ENCODE results near the gene PSD4.

The PSD4 gene

DNA sequence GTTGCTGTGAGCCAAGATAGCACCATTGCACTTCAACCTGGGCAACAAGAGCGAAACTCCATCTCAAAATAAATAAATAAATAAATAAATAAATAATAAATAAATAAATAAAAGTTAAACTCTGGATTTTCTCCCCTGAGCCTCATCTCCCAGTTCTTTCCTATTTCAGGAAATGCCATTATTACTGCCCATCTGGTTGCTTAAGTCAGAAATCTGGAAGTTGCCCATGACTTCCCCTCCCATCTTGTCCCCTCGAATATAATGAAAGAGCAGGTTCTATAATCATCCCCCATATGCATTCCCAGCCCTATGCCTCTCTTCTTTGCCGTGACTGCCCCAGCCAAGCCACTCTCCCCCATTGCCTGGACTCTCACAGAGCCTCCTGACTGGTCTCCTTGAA, 4.2 kb upstream of the PSD4 start:
- DNase-seq (ENCODE audit: low read depth in 2 of 2): no peak

DNA sequence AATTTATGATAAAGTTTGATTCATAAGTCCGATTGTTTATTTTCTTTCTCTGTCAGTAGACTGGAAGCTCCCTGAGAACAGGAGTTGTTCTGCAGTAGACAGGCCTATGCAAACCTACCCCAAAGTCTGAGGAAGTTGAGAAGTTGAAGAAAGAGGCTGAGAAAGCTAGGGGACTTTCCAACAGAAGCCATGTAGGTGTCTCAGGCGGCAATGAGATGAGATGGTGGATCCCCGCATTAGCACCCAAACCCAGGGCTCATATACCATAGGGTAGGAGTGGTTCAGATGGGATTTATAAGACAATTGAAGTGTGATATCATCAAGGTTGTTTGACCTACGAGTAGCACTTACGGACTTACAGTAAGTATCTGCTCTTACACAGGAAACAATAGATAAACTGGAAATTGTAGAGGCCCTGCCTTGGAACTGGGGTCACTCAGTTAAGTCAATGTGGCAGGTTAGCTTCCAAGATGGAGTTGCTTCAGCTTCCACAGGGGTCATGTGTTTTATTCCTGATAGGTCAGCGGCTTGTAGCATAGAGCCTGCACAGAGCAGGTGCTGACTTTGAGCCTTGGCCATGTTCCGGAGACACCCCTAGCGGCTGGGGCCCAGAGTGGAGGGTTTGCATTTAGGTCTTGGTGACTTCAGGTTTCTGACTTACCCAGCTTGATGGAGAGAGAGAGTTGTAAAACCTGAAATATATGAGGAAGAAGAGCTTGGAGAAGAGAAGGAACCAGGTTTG, 2.3 kb upstream of the PSD4 start:
- H3K4me3 ChIP-seq (replicated peaks in 1 of 2; ENCODE audit: low read depth in 2 of 2, low read length in 2 of 2): no peak overlapping the region
- DNase-seq (ENCODE audit: low read depth in 2 of 2): no peak
- TF ChIP-seq, protein P1, sequence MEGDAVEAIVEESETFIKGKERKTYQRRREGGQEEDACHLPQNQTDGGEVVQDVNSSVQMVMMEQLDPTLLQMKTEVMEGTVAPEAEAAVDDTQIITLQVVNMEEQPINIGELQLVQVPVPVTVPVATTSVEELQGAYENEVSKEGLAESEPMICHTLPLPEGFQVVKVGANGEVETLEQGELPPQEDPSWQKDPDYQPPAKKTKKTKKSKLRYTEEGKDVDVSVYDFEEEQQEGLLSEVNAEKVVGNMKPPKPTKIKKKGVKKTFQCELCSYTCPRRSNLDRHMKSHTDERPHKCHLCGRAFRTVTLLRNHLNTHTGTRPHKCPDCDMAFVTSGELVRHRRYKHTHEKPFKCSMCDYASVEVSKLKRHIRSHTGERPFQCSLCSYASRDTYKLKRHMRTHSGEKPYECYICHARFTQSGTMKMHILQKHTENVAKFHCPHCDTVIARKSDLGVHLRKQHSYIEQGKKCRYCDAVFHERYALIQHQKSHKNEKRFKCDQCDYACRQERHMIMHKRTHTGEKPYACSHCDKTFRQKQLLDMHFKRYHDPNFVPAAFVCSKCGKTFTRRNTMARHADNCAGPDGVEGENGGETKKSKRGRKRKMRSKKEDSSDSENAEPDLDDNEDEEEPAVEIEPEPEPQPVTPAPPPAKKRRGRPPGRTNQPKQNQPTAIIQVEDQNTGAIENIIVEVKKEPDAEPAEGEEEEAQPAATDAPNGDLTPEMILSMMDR (IDR thresholded peaks at IDR 0.05; ENCODE audit: low read depth, low read length): no peak

More for the DNA sequence above, 4.2 kb upstream of the PSD4 start:
- TF ChIP-seq, protein P1 (IDR thresholded peaks at IDR 0.05; ENCODE audit: low read depth, low read length): no peak
- H3K4me3 ChIP-seq (replicated peaks in 1 of 2; ENCODE audit: low read depth in 2 of 2, low read length in 2 of 2): no peak overlapping the region

DNA sequence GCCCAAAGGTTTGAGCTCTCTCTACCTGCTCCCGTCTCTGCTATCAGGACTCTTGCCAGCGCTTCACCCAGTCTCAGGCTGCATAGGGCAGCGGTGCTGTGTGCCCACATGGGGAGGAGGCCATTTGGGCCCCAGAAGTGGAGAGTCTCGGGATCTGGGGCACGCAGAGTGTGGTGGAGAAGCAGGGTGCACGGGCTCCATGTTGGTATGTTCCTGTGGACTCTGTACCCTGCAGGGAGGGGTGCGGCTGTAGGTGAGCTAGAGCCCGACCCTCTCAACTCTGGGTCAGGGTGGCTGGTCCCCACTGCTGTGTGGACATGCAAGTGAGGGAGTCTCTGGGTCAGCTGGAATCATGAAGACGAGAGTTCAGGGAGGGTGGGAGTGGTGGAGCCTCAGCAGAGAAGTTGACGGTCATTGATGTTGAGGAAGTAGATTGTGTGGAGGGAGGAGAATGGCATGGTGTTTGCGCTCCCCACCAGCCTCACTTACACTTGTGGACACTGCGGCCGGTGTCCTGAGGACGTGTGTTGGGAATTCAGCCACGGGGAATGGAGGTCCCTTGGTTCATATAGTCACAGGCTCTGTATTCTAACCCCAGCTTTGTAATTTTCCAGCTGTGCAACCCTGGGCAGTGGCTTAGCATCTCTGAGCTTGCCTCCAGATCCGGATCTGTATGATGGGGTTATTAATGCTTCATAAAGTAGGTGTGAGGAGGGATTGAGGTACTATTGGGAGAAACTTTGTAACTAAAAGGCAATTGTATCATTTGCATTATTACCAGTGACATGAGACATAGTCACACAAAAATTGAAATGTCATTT, 840 bp upstream of the PSD4 start:
- no peak overlapping the region for H3K4me3 ChIP-seq (replicated peaks in 1 of 2; ENCODE audit: low read depth in 2 of 2, low read length in 2 of 2)
- no peak for DNase-seq (ENCODE audit: low read depth in 2 of 2)
- TF ChIP-seq, protein P1 (IDR thresholded peaks at IDR 0.05; ENCODE audit: low read depth, low read length): no peak

DNA sequence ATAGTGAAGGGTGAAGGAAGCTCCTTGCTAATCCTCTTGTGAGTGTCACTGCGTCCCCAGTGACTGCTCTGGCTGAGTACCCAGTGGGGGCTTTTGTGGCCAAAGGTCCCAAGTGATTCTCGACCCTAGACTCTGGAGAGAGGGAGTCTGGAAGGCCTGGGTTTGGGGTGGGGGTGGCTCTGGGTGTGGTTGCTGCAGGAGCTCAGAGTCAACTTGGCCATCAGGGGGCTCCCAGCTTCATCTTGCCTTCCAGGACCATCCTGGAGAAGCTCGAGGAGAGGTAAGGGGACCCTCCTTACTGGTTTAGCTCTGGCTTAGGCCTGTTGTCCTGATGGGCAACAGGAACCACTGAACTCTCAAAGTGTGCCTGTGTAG, 592 bp downstream of the PSD4 start:
- TF ChIP-seq, protein P1 (IDR thresholded peaks at IDR 0.05; ENCODE audit: low read depth, low read length): no peak
- no peak overlapping the region for H3K4me3 ChIP-seq (replicated peaks in 1 of 2; ENCODE audit: low read depth in 2 of 2, low read length in 2 of 2)
- DNase-seq (ENCODE audit: low read depth in 2 of 2): no peak

DNA sequence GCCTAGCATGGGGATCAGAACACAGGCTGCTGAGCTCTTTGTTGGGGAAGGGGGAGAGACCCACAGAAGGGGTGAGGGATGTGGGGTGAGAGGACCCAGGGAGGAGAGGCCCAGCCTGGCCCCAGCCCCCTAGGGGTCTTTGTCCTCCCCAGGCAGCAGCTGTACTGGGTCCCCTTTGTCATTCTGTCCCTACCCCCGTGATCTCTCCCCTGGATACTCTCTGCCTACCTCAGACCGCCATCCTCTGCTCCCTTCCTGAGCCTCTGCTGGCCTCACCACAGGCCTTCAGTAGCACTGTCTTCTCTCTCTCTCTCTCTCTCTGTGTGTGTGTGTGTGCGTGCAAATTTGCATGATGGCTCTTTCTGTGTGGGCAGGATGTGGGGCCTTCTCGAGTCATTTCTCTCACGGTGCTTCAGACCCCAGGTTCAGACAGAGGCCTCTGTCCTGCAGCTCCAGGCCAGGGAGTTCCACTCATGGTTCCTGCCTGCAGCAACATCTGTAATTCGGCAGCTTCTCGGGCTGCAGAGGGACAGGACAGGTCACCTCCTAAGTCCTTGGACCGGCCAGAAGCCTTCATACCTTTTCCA, 1.4 kb downstream of the PSD4 start:
- TF ChIP-seq, protein P1 (IDR thresholded peaks at IDR 0.05; ENCODE audit: low read depth, low read length): no peak
- DNase-seq (ENCODE audit: low read depth in 2 of 2): no peak
- no peak overlapping the region for H3K4me3 ChIP-seq (replicated peaks in 1 of 2; ENCODE audit: low read depth in 2 of 2, low read length in 2 of 2)

DNA sequence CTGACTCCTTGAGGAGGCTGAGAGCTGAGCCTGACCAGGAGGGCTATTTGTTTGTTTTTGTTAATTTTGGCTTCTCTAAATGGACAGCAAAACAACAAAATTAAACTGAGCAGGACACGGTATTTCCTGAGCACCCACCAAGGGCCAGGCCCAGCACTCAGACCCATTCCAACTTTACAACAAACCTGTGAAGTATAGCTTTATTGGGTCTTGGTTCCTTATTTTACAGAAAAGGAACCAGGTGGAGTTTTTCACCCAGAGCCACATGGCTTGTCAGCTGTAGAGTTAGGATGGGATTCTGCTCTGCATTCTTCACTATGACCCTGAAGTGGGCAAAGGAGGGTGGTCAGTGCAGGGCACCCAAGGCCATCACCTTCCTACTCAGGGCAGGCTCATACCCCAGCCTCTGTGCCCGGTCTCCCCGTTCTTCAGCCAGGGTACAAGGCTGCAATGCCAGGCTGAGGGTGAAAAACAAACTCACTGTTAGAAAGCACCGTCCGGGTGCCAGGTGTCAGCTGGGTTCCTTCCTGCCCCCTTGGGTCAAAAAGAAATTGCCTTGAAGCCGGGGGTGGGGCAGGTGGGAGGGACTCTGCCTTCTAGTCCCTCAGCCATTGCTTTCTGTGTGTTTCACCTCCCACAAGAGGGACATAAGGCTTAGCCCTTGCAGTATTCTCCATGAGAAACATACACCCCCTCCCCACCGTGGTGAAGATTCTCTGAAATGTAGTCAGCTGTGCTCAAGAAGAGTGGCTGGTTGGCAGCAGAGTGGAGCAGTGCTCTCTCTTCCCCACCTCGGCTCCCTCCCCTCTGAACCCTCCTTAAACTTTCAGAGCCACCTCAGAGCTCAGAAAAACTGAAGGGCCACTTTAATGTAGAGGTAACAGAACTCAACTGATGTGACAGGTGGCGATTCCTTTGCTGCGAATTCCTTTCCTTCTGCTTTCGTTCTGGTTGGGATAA, 2.2 kb downstream of the PSD4 start:
- TF ChIP-seq, protein P1 (IDR thresholded peaks at IDR 0.05; ENCODE audit: low read depth, low read length): no peak
- H3K4me3 ChIP-seq (replicated peaks in 1 of 2; ENCODE audit: low read depth in 2 of 2, low read length in 2 of 2): no peak overlapping the region
- DNase-seq (ENCODE audit: low read depth in 2 of 2): no peak

Measured in cardiac fibroblast (primary cell).